H1 (cell line): Measurements from ENCODE around the gene ADTRP. TPM values are rescaled to one million over a fixed set of nuclear protein-coding genes. Genes with fewer than 3 reads are reported as not detected.

Experiments used
- CTCF ChIA-PET: fragments of 300-600 bp; sonication (Branson Sonifier 250); formaldehyde crosslinking; loops from one replicate; lab custom pipeline; 2021; ENCODE audit not compliant: partially characterized antibody; lab: Charles Lee
- POLR2A ChIA-PET: fragments of 300-600 bp; sonication (Branson Sonifier 250); formaldehyde crosslinking; loops from one replicate; lab custom pipeline; 2021; ENCODE audit warnings: inconsistent platforms; ENCODE audit not compliant: partially characterized antibody; lab: Charles Lee
- DNase-seq, 2 experiments: peaks; one replicate each; pipeline versions ENCODE4 v3.0.0 to v3.0.0-alpha.2; 2010 to 2022; ENCODE audit warnings: low spot score in 2 of 2, low read depth in 1 of 2, mixed read lengths in 1 of 2
- FAIRE-seq: peaks from 2 replicates; lab custom pipeline; 2011; peaks lifted over from hg19 to GRCh38; lab: Jason Lieb, UNC
- H2AFZ ChIP-seq: 2 replicates; pipeline ENCODE4 v1.8.1; 2012; ENCODE audit warnings: low read length, inconsistent platforms
- H2AK5ac ChIP-seq: 2 replicates; pipeline ENCODE4 v1.6.1; 2013; ENCODE audit warnings: low read depth, low read length
- H2BK120ac ChIP-seq: replicated peaks from 2 replicates; pipeline ENCODE3; 2013; ENCODE audit warnings: low read depth, low read length, inconsistent platforms
- H2BK12ac ChIP-seq: 2 replicates; pipeline ENCODE4 v1.6.1; 2013; ENCODE audit warnings: low read depth, low read length
- H2BK15ac ChIP-seq: 2 replicates; pipeline ENCODE4 v1.6.1; 2013; ENCODE audit warnings: low read length
- H2BK20ac ChIP-seq: 2 replicates; pipeline ENCODE4 v1.6.1; 2013; ENCODE audit warnings: low read length
- H2BK5ac ChIP-seq: 2 replicates; pipeline ENCODE4 v1.6.1; 2013; ENCODE audit warnings: low read depth, low read length
- H3K14ac ChIP-seq: 2 replicates; pipeline ENCODE4 v1.6.1; 2013; ENCODE audit warnings: inconsistent platforms; ENCODE audit not compliant: insufficient read length
- H3K18ac ChIP-seq: 2 replicates; pipeline ENCODE4 v1.6.1; 2013; ENCODE audit warnings: low read length; ENCODE audit errors: extremely low read depth
- H3K23ac ChIP-seq: 2 replicates; pipeline ENCODE4 v1.6.1; 2013; ENCODE audit warnings: inconsistent platforms; ENCODE audit not compliant: insufficient read length
- H3K23me2 ChIP-seq: 2 replicates; pipeline ENCODE4 v1.6.1; 2013; ENCODE audit warnings: low read depth, low read length
- H3K27ac ChIP-seq: 2 replicates; pipeline ENCODE4 v1.6.1; 2011; ENCODE audit warnings: low read depth, low read length, inconsistent platforms
- H3K27me3 ChIP-seq, 4 experiments: replicated peaks in 1 of 4; 1 replicate in 1 of 4; 2 replicates in 3 of 4; pipeline versions ENCODE4 v1.6.1 to v1.8.1; 2011 to 2013; ENCODE audit warnings: low read length in 3 of 4, mild to moderate bottlenecking in 3 of 4, inconsistent platforms in 2 of 4, mixed read lengths in 2 of 4, moderate library complexity in 1 of 4; ENCODE audit not compliant: control insufficient read depth in 3 of 4, insufficient read depth in 3 of 4; ENCODE audit errors: extremely low read depth in 1 of 4
- H3K36me3 ChIP-seq, 4 experiments: 2 replicates each; pipeline versions ENCODE4 v1.6.1 to v1.8.1; 2011 to 2013; ENCODE audit warnings: mild to moderate bottlenecking in 4 of 4, low read length in 3 of 4, moderate library complexity in 2 of 4, control low read depth in 1 of 4, inconsistent platforms in 1 of 4; ENCODE audit not compliant: insufficient read depth in 4 of 4, control insufficient read depth in 2 of 4
- H3K4ac ChIP-seq: replicated peaks from 2 replicates; pipeline ENCODE3; 2013; ENCODE audit warnings: low read length, low read depth, mixed read lengths, inconsistent platforms; ENCODE audit not compliant: insufficient read length
- H3K4me1 ChIP-seq, 4 experiments: replicated peaks in 1 of 4; 1 replicate in 1 of 4; 2 replicates in 3 of 4; pipeline versions ENCODE4 v1.6.1 to v1.8.1; 2011 to 2013; ENCODE audit warnings: low read length in 3 of 4, inconsistent platforms in 2 of 4, mixed read lengths in 1 of 4; ENCODE audit not compliant: insufficient read depth in 4 of 4, control insufficient read depth in 3 of 4
- H3K4me2 ChIP-seq, 2 experiments: 2 replicates each; pipeline versions ENCODE4 v1.6.1 to v1.8.1; 2011 to 2013; ENCODE audit warnings: low read depth in 2 of 2, low read length in 2 of 2, control low read depth in 1 of 2, inconsistent platforms in 1 of 2, mild to moderate bottlenecking in 1 of 2; ENCODE audit not compliant: insufficient read depth in 1 of 2
- H3K4me3 ChIP-seq, 4 experiments: fragments of 200-600, 300-600 bp in 1 of 4; sonication (generic), shearing (Covaris generic), sonication (Bioruptor Twin) in 1 of 4; 2 replicates each; pipeline versions ENCODE4 v1.5.1 to v1.8.1; 2011 to 2016; ENCODE audit warnings: low read length in 4 of 4, low read depth in 3 of 4, control low read depth in 2 of 4, inconsistent platforms in 2 of 4, mild to moderate bottlenecking in 2 of 4, mixed read lengths in 1 of 4, moderate library complexity in 1 of 4; ENCODE audit not compliant: insufficient read depth in 2 of 4; ENCODE audit errors: extremely low read depth in 1 of 4
- H3K56ac ChIP-seq: replicated peaks from 2 replicates; pipeline ENCODE3; 2013; ENCODE audit warnings: low read depth, mild to moderate bottlenecking, mixed read lengths, low read length, inconsistent platforms; ENCODE audit not compliant: insufficient read length
- H3K79me1 ChIP-seq: 2 replicates; pipeline ENCODE4 v1.6.1; 2013; ENCODE audit warnings: low read depth, low read length, control low read depth
- H3K79me2 ChIP-seq, 2 experiments: 2 replicates each; pipeline versions ENCODE4 v1.6.1 to v1.8.1; 2012 to 2013; ENCODE audit warnings: low read length in 2 of 2, mild to moderate bottlenecking in 2 of 2, inconsistent platforms in 1 of 2; ENCODE audit not compliant: insufficient read depth in 2 of 2, control insufficient read depth in 1 of 2
- H3K9ac ChIP-seq, 4 experiments: replicated peaks in 1 of 4; 1 replicate in 1 of 4; 2 replicates in 3 of 4; pipeline versions ENCODE4 v1.6.1 to v1.8.1; 2011 to 2013; ENCODE audit warnings: low read depth in 3 of 4, low read length in 3 of 4, control low read depth in 2 of 4, mild to moderate bottlenecking in 2 of 4, moderate library complexity in 2 of 4, inconsistent platforms in 1 of 4; ENCODE audit errors: extremely low read depth in 1 of 4
- H3K9me3 ChIP-seq, 2 experiments: 2 replicates each; pipeline versions ENCODE4 v1.6.1 to v1.8.1; 2012 to 2013; ENCODE audit warnings: mild to moderate bottlenecking in 2 of 2, moderate library complexity in 2 of 2, control low read depth in 1 of 2, inconsistent platforms in 1 of 2, low read depth in 1 of 2, low read length in 1 of 2, mixed read lengths in 1 of 2; ENCODE audit not compliant: insufficient read depth in 2 of 2
- H4K20me1 ChIP-seq, 2 experiments: replicated peaks in 1 of 2; 2 replicates each; pipeline versions ENCODE3 to v1.8.1; 2011 to 2013; ENCODE audit warnings: inconsistent platforms in 2 of 2, low read length in 2 of 2, mild to moderate bottlenecking in 1 of 2; ENCODE audit not compliant: insufficient read depth in 2 of 2, control insufficient read depth in 1 of 2
- H4K5ac ChIP-seq: 2 replicates; pipeline ENCODE4 v1.6.1; 2013; ENCODE audit warnings: low read length, low read depth, mixed read lengths, inconsistent platforms; ENCODE audit not compliant: insufficient read length
- H4K8ac ChIP-seq: 2 replicates; pipeline ENCODE4 v1.8.0; 2013; ENCODE audit warnings: mild to moderate bottlenecking, moderate library complexity, low read length, inconsistent platforms; ENCODE audit not compliant: insufficient read depth; ENCODE audit errors: extremely low read depth
- H4K91ac ChIP-seq: replicated peaks from 2 replicates; pipeline ENCODE3; 2013; ENCODE audit warnings: low read length, mixed read lengths, inconsistent platforms; ENCODE audit not compliant: insufficient read length
- BACH1 ChIP-seq: IDR thresholded peaks from 2 replicates; pipeline ENCODE4 v1.6.1; 2012; ENCODE audit warnings: low read length, improper control_type of control experiment
- CTBP2 ChIP-seq: IDR thresholded peaks from 2 replicates; pipeline ENCODE4 v1.7.0; 2011; ENCODE audit warnings: borderline replicate concordance, mild to moderate bottlenecking, moderate library complexity, mixed read lengths, low read length; ENCODE audit not compliant: insufficient read depth, insufficient read length
- POLR2AphosphoS5 ChIP-seq: IDR thresholded peaks from 2 replicates; pipeline ENCODE4 v1.6.1; 2011; ENCODE audit warnings: low read depth, low read length
- POU5F1 ChIP-seq: IDR thresholded peaks from 2 replicates; pipeline ENCODE4 v1.6.1; 2011; ENCODE audit warnings: low read depth, mild to moderate bottlenecking, low read length, moderate library complexity
- RNF2 ChIP-seq: fragments of 200-900, 300-1000 bp; sonication (generic); IDR thresholded peaks from 2 replicates; pipeline ENCODE4 v1.7.1; 2016; ENCODE audit warnings: borderline replicate concordance, low read depth, mild to moderate bottlenecking, antibody characterized with exemption, low read length; ENCODE audit not compliant: poor library complexity, severe bottlenecking; ENCODE audit errors: missing control alignments
- SIN3A ChIP-seq, 2 experiments: IDR thresholded peaks in 1 of 2; conservative IDR thresholded peaks in 1 of 2; 2 replicates each; pipeline ENCODE4 v1.6.1; 2011 to 2012; ENCODE audit warnings: low read length in 2 of 2, improper control_type of control experiment in 1 of 2, low read depth in 1 of 2, mild to moderate bottlenecking in 1 of 2
- SP1 ChIP-seq: IDR thresholded peaks from 2 replicates; pipeline ENCODE4 v1.6.1; 2011; ENCODE audit warnings: low read depth, low read length
- SP2 ChIP-seq: IDR thresholded peaks from 2 replicates; pipeline ENCODE4 v1.6.1; 2012; ENCODE audit warnings: mild to moderate bottlenecking, low read length, inconsistent platforms
- TBP ChIP-seq: IDR thresholded peaks from 2 replicates; pipeline ENCODE4 v1.6.1; 2011; ENCODE audit warnings: low read depth, low read length, improper control_type of control experiment
- WGBS, 2 experiments: shearing (Covaris generic) in 1 of 2; methylation state at CpG; one replicate each; pipeline versions ENCODE4 v1.1.6 to v1.1.7; 2013 to 2015; ENCODE audit warnings: low lambda C conversion rate in 2 of 2, mixed read lengths in 2 of 2, inconsistent platforms in 1 of 2, low coverage in 1 of 2, missing lambda C conversion rate in 1 of 2; ENCODE audit not compliant: insufficient replicate concordance in 2 of 2, insufficient coverage in 1 of 2, insufficient read length in 1 of 2; ENCODE audit errors: extremely low coverage in 1 of 2, missing lambda C conversion rate in 1 of 2; 5-methylcytosine and 5-hydroxymethylcytosine counted together
- polyA plus RNA-seq, 7 experiments: library from polyadenylated mRNA; depleted of rRNA in 3 of 7; stranded (reverse) in 5 of 7; unstranded in 2 of 7; fragments of >200 nt in 5 of 7; fragments of 200-250 nt in 2 of 7; gene quantifications; 1 replicate in 5 of 7; 2 replicates in 1 of 7; 4 replicates in 1 of 7; pipeline versions ENCODE4 v1.2.1 to v1.2.3, GENCODE V29; 2011 to 2013; ENCODE audit warnings: missing spikeins in 2 of 7, mixed read lengths in 2 of 7
- total RNA-seq: library from RNA; stranded (reverse); fragmentation: NEBNext Ultra II Directional; extraction: Animal tissue kit (Norgen Biotek cat#: 25700); gene quantifications from 2 replicates; pipeline ENCODE4 v1.2.1, GENCODE V29; 2021
- TF ChIP-seq, protein P1 (sequence below): IDR thresholded peaks from 2 replicates; pipeline ENCODE4 v1.6.1; 2011; ENCODE audit warnings: low read depth, mild to moderate bottlenecking, low read length; ENCODE audit not compliant: insufficient read depth
- TF ChIP-seq, protein P2 (sequence below), 3 experiments: IDR thresholded peaks; 1 replicate in 2 of 3; 2 replicates in 1 of 3; pipeline versions ENCODE4 v1.5.1 to v1.6.1; 2011; ENCODE audit warnings: low read length in 3 of 3, mild to moderate bottlenecking in 3 of 3, inconsistent platforms in 2 of 3, low read depth in 1 of 3, moderate library complexity in 1 of 3; ENCODE audit not compliant: insufficient read depth in 1 of 3; ENCODE audit errors: control extremely low read depth in 1 of 3

ADTRP gene
- total and polyA plus RNA-seq, 2 of the 8 experiments (the other 6 are each of a cell fraction or from before 2014, with no cell fraction given) = 0.08 to 0.45 TPM

DNA sequence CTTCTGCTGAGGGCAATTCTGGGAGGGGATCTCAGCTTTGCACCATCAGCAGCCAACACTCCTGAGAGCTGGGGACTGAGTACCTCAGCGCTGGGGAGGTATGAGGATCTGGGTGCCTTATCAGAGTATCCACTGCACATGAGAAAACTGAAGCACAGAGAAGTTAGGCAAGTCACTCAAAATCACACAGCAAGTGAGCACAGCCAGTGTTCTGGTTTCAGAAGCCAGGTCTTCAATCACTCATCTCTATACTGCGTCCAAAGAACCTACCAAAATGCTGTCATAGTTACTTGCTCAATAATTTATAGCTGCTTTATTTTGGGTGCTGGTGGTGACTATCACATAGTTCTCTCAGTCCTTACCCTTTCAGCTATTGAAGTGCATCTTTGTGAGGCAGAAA, 5.0 kb downstream of the ADTRP start:
- ChIA-PET CTCF (interaction anchor here (1.1 kb wide), 1 partner anchor 37 kb away, joined by 3 read pairs; no protein-coding TSS in a partner anchor), POLR2A (no interaction called here)
- Histone ChIP-seq H3K4me1 (peaks cover 0 to 8% (median 3%) of the 10 kb centered on the region in 4 experiments; a peak in 5 of 7 replicates), H4K20me1 (no peaks in the 10 kb centered on the region), H2AK5ac (no peak overlapping the region), H4K8ac (no peak overlapping the region), H2BK12ac (peak overlapping the region; percentile 63; the same call in 1 of the 2 replicates), H3K14ac (no peak overlapping the region), H2AFZ (no peak overlapping the region), H2BK15ac (peak overlapping the region; percentile 67; the same call in 1 of the 2 replicates), H2BK5ac (no peak overlapping the region), H3K79me2 (no peaks in the 10 kb centered on the region), H4K91ac (no peak overlapping the region), H3K4me3 (no peak overlapping the region), H3K4me2 (no peak overlapping the region), H3K79me1 (no peaks in the 10 kb centered on the region), H2BK20ac (no peak overlapping the region), H4K5ac (no peak overlapping the region), H3K36me3 (no peaks in the 10 kb centered on the region), H3K27ac (no peak overlapping the region), H3K9me3 (no peaks in the 10 kb centered on the region), H2BK120ac (no peak overlapping the region), H3K23ac (no peak overlapping the region), H3K27me3 (no peaks in the 10 kb centered on the region), H3K23me2 (no peaks in the 10 kb centered on the region), H3K9ac (no peak overlapping the region), H3K18ac (no peak overlapping the region), H3K56ac (no peak overlapping the region), H3K4ac (no peak overlapping the region)
- 85% methylated on average over 2 of the region's 2 CpGs; no CpG with 5 or more reads in 1 of the 2 experiments for WGBS, 2 experiments
- TF ChIP-seq POU5F1 (no peak), SP1 (no peak), SIN3A (conservative IDR thresholded peaks at IDR 0.05 in 1 of 2, IDR thresholded peaks at IDR 0.05 in 1 of 2; ENCODE audit: low read depth in 1 of 2, low read length in 2 of 2) (no peak), POLR2AphosphoS5 (no peak), RNF2 (no peak), SP2 (no peak), TBP (no peak), CTBP2 (no peak), BACH1 (no peak)
- TF ChIP-seq, protein P1, sequence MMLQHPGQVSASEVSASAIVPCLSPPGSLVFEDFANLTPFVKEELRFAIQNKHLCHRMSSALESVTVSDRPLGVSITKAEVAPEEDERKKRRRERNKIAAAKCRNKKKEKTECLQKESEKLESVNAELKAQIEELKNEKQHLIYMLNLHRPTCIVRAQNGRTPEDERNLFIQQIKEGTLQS = no peak
- TF ChIP-seq, protein P2, sequence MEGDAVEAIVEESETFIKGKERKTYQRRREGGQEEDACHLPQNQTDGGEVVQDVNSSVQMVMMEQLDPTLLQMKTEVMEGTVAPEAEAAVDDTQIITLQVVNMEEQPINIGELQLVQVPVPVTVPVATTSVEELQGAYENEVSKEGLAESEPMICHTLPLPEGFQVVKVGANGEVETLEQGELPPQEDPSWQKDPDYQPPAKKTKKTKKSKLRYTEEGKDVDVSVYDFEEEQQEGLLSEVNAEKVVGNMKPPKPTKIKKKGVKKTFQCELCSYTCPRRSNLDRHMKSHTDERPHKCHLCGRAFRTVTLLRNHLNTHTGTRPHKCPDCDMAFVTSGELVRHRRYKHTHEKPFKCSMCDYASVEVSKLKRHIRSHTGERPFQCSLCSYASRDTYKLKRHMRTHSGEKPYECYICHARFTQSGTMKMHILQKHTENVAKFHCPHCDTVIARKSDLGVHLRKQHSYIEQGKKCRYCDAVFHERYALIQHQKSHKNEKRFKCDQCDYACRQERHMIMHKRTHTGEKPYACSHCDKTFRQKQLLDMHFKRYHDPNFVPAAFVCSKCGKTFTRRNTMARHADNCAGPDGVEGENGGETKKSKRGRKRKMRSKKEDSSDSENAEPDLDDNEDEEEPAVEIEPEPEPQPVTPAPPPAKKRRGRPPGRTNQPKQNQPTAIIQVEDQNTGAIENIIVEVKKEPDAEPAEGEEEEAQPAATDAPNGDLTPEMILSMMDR (IDR thresholded peaks at IDR 0.05; ENCODE audit: control extremely low read depth in 1 of 3, insufficient read depth in 1 of 3, low read depth in 1 of 3, low read length in 3 of 3) = no peak
- FAIRE-seq (no peak), DNase-seq (no peak)
